Measurements from ENCODE around the gene CNTNAP2.

CNTNAP2 gene

GRCh38 chr7:146116521-146117222, at the start of gene CNTNAP2:
Gene CNTNAP2, plus strand, starts transcription at chr7:146116801. Its CDS starts 76 bp downstream, at chr7:146116877.
- DNase-seq, result no peak
- no peak for TF ChIP-seq POLR2A (IDR thresholded peaks at IDR 0.05; ENCODE audit: low read length)
- TF ChIP-seq GATA1 (IDR thresholded peaks at IDR 0.05; ENCODE audit: low read depth, low read length), result no peak

GRCh38 chr7:146067880-146068279, 48.7 kb upstream of the CNTNAP2 start:
- TF ChIP-seq GATA1 (IDR thresholded peaks at IDR 0.05; ENCODE audit: low read depth, low read length), result no peak
- TF ChIP-seq POLR2A (IDR thresholded peaks at IDR 0.05; ENCODE audit: low read length), result no peak

GRCh38 chr7:146074195-146074765, 42.3 kb upstream of the CNTNAP2 start:
- no peak for DNase-seq
- no peak for TF ChIP-seq POLR2A (IDR thresholded peaks at IDR 0.05; ENCODE audit: low read length)
- TF ChIP-seq GATA1 (IDR thresholded peaks at IDR 0.05; ENCODE audit: low read depth, low read length), result no peak

More at GRCh38 chr7:146067880-146068279, 48.7 kb upstream of the CNTNAP2 start:
- DNase-seq, result no peak

- no peak for TF ChIP-seq POLR2A (IDR thresholded peaks at IDR 0.05; ENCODE audit: low read length)
- TF ChIP-seq GATA1 (IDR thresholded peaks at IDR 0.05; ENCODE audit: low read depth, low read length), result no peak
- no peak for DNase-seq
Observed at GRCh38 chr7:146076344-146076743, 40.3 kb upstream of the CNTNAP2 start.

GRCh38 chr7:146084086-146084485, 32.5 kb upstream of the CNTNAP2 start:
- TF ChIP-seq POLR2A (IDR thresholded peaks at IDR 0.05; ENCODE audit: low read length) (no peak), GATA1 (IDR thresholded peaks at IDR 0.05; ENCODE audit: low read depth, low read length) (no peak)
- DNase-seq, result no peak

GRCh38 chr7:146090023-146090645, 26.5 kb upstream of the CNTNAP2 start:
- DNase-seq, result peak; percentile 3 to 13
- TF ChIP-seq POLR2A (IDR thresholded peaks at IDR 0.05; ENCODE audit: low read length) (no peak), GATA1 (IDR thresholded peaks at IDR 0.05; ENCODE audit: low read depth, low read length) (no peak)

GRCh38 chr7:146094356-146094755, 22.2 kb upstream of the CNTNAP2 start:
- TF ChIP-seq GATA1 (IDR thresholded peaks at IDR 0.05; ENCODE audit: low read depth, low read length) (no peak), POLR2A (IDR thresholded peaks at IDR 0.05; ENCODE audit: low read length) (no peak)
- no peak for DNase-seq

- TF ChIP-seq POLR2A (IDR thresholded peaks at IDR 0.05; ENCODE audit: low read length), result no peak
- DNase-seq, result peak in 1 of 2 experiments; percentile 1
Observed at GRCh38 chr7:146096994-146097393, 19.6 kb upstream of the CNTNAP2 start.

GRCh38 chr7:146106319-146106718, 10.3 kb upstream of the CNTNAP2 start:
- TF ChIP-seq GATA1 (IDR thresholded peaks at IDR 0.05; ENCODE audit: low read depth, low read length) (no peak), POLR2A (IDR thresholded peaks at IDR 0.05; ENCODE audit: low read length) (no peak)
- DNase-seq, result no peak

- DNase-seq, result no peak
- TF ChIP-seq GATA1 (IDR thresholded peaks at IDR 0.05; ENCODE audit: low read depth, low read length) (no peak), POLR2A (IDR thresholded peaks at IDR 0.05; ENCODE audit: low read length) (no peak)
Observed at GRCh38 chr7:146112755-146113154, 3.8 kb upstream of the CNTNAP2 start.

GRCh38 chr7:146115548-146115850, 1.1 kb upstream of the CNTNAP2 start:
- TF ChIP-seq POLR2A (IDR thresholded peaks at IDR 0.05; ENCODE audit: low read length) (no peak), GATA1 (IDR thresholded peaks at IDR 0.05; ENCODE audit: low read depth, low read length) (no peak)
- DNase-seq, result no peak

GRCh38 chr7:146115851-146116520, 615 bp upstream of the CNTNAP2 start:
- DNase-seq, result peak; percentile 22 to 37
- no peak for TF ChIP-seq POLR2A (IDR thresholded peaks at IDR 0.05; ENCODE audit: low read length)
- no peak for TF ChIP-seq GATA1 (IDR thresholded peaks at IDR 0.05; ENCODE audit: low read depth, low read length)

GRCh38 chr7:146117576-146117975, 975 bp downstream of the CNTNAP2 start:
- no peak for TF ChIP-seq POLR2A (IDR thresholded peaks at IDR 0.05; ENCODE audit: low read length)
- no peak for TF ChIP-seq GATA1 (IDR thresholded peaks at IDR 0.05; ENCODE audit: low read depth, low read length)
- DNase-seq, result no peak

- TF ChIP-seq GATA1 (IDR thresholded peaks at IDR 0.05; ENCODE audit: low read depth, low read length), result no peak
- no peak for TF ChIP-seq POLR2A (IDR thresholded peaks at IDR 0.05; ENCODE audit: low read length)
- DNase-seq, result no peak
Observed at GRCh38 chr7:146119002-146119401, 2.4 kb downstream of the CNTNAP2 start.
